BE2C (cell line): Measurements from ENCODE around the gene TIE1.

Source experiments
- DNase-seq: peaks from one replicate; pipeline ENCODE4 v3.0.0-alpha.2; 2020
- H3K27me3 ChIP-seq: fragments of 250-450 bp; sonication (Bioruptor Pico); 2 replicates; pipeline ENCODE4 v1.5.1; 2020; ENCODE audit warnings: mild to moderate bottlenecking
- H3K36me3 ChIP-seq: fragments of 250-450 bp; sonication (Bioruptor Pico); 2 replicates; pipeline ENCODE4 v1.5.1; 2020; ENCODE audit warnings: mild to moderate bottlenecking
- H3K4me1 ChIP-seq: fragments of 250-450 bp; sonication (Bioruptor Pico); 2 replicates; pipeline ENCODE4 v1.5.1; 2020
- H3K4me3 ChIP-seq: 2 replicates; pipeline ENCODE4 v1.5.1; 2011; ENCODE audit warnings: low read depth, low read length
- H3K9me3 ChIP-seq: fragments of 250-450 bp; sonication (Bioruptor Pico); 2 replicates; pipeline ENCODE4 v1.5.1; 2020
- CTCF ChIP-seq: IDR thresholded peaks from 2 replicates; pipeline ENCODE4 v1.5.1; 2012; ENCODE audit warnings: mild to moderate bottlenecking, low read depth, low read length

TIE1 gene

GRCh38 chr1:43298055-43298454 is 2.7 kb upstream of the TIE1 start:
- no peaks in the 10 kb centered on the region for H3K9me3 ChIP-seq
- no peaks in the 10 kb centered on the region for H3K4me1 ChIP-seq
- TF ChIP-seq CTCF = no peak
- H3K27me3 ChIP-seq = no peaks in the 10 kb centered on the region
- H3K4me3 ChIP-seq = no peak overlapping the region
- no peaks in the 10 kb centered on the region for H3K36me3 ChIP-seq
- no peak for DNase-seq

- Histone ChIP-seq H3K4me1 (no peaks in the 10 kb centered on the region), H3K36me3 (no peaks in the 10 kb centered on the region), H3K27me3 (no peaks in the 10 kb centered on the region), H3K4me3 (no peak overlapping the region), H3K9me3 (no peaks in the 10 kb centered on the region)
- no peak for TF ChIP-seq CTCF
- no peak for DNase-seq
Observed at GRCh38 chr1:43299101-43299500, 1.7 kb upstream of the TIE1 start.

- no peaks in the 10 kb centered on the region for H3K9me3 ChIP-seq
- H3K36me3 ChIP-seq = no peaks in the 10 kb centered on the region
- no peak for TF ChIP-seq CTCF
- H3K27me3 ChIP-seq = no peaks in the 10 kb centered on the region
- DNase-seq = no peak
- H3K4me1 ChIP-seq = no peaks in the 10 kb centered on the region
- H3K4me3 ChIP-seq = no peak overlapping the region
Observed at GRCh38 chr1:43302201-43302600, 1.4 kb downstream of the TIE1 start.

GRCh38 chr1:43302721-43303470 is 2.1 kb downstream of the TIE1 start:
- no peaks in the 10 kb centered on the region for H3K36me3 ChIP-seq
- H3K4me3 ChIP-seq = no peak overlapping the region
- TF ChIP-seq CTCF = no peak
- H3K4me1 ChIP-seq = no peaks in the 10 kb centered on the region
- H3K27me3 ChIP-seq = no peaks in the 10 kb centered on the region
- no peaks in the 10 kb centered on the region for H3K9me3 ChIP-seq
- no peak for DNase-seq

- no peak for TF ChIP-seq CTCF
- Histone ChIP-seq H3K9me3 (no peaks in the 10 kb centered on the region), H3K4me3 (no peak overlapping the region), H3K36me3 (no peaks in the 10 kb centered on the region), H3K4me1 (no peaks in the 10 kb centered on the region), H3K27me3 (no peaks in the 10 kb centered on the region)
- DNase-seq = no peak
Observed at GRCh38 chr1:43303471-43304313, 2.9 kb downstream of the TIE1 start.

- Histone ChIP-seq H3K4me1 (no peaks in the 10 kb centered on the region), H3K9me3 (no peaks in the 10 kb centered on the region), H3K36me3 (no peaks in the 10 kb centered on the region), H3K4me3 (no peak overlapping the region), H3K27me3 (no peaks in the 10 kb centered on the region)
- DNase-seq = no peak
- no peak for TF ChIP-seq CTCF
Observed at GRCh38 chr1:43304314-43304681, 3.5 kb downstream of the TIE1 start.
